ENCODE results near the gene ACOT13. TPM values are rescaled to one million over a fixed set of nuclear protein-coding genes. Genes with fewer than 3 reads are reported as not detected.

The ACOT13 gene
- total RNA-seq, 1 experiment from 2014 or later, result 33.5 TPM

DNA sequence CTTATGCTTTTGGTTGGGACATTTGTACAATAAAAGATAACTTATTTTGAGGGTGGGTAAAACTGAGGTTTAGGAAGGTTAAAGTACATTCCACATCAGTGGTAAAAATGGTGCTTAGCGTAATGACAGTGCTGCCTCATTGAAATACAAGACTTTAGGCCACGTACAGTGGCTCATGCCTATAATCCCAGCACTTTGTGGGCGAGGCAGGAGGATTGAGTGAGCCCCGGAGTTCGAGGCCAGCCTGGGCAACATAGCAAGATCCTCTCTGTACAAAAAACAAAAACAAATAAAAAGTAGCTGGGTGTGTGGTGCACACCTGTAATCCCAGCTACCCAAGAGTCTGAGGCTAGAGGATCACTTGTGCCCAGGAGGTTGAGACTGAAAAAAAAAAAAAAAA, 18.6 kb upstream of the ACOT13 start:
- no TSS peak for BruUV-seq (replicated peaks)
- Histone ChIP-seq H3K4me3 (replicated peaks in 1 of 2; ENCODE audit: low read depth in 1 of 2, low read length in 2 of 2) (no peak overlapping the region), H3K36me3 (ENCODE audit: control insufficient read depth in 1 of 2, insufficient read depth in 2 of 2, low read length in 2 of 2) (peaks cover 6 to 20% of the 10 kb centered on the region in 2 experiments; a peak in 2 of 4 replicates), H3K4me2 (ENCODE audit: low read length) (no peak overlapping the region), H3K9me2 (ENCODE audit: insufficient read depth) (no peaks in the 10 kb centered on the region), H3K79me2 (ENCODE audit: insufficient read depth, low read length) (no peaks in the 10 kb centered on the region), H3K9ac (ENCODE audit: low read length) (no peak overlapping the region), H3K9me3 (ENCODE audit: control insufficient read depth in 1 of 2, insufficient read depth in 1 of 2, low read depth in 1 of 2, low read length in 2 of 2) (no peaks in the 10 kb centered on the region), H4K20me1 (ENCODE audit: insufficient read depth) (no peaks in the 10 kb centered on the region), H2AFZ (ENCODE audit: low read depth, low read length, poor library complexity, severe bottlenecking) (no peak overlapping the region), H3K27ac (ENCODE audit: low read depth, low read length) (no peak overlapping the region), H3K27me3 (ENCODE audit: insufficient read depth, low read length) (no peaks in the 10 kb centered on the region), H3K4me1 (ENCODE audit: control insufficient read depth in 1 of 2, insufficient read depth in 2 of 2, low read length in 2 of 2) (peaks cover 17 to 32% of the 10 kb centered on the region in 2 experiments)
- no peak for ATAC-seq
- DNase-seq (ENCODE audit: low read depth, low spot score), result no peak
- TF ChIP-seq RAD21 (IDR thresholded peaks at IDR 0.05; ENCODE audit: low read depth), result no peak
- TF ChIP-seq, protein P1, sequence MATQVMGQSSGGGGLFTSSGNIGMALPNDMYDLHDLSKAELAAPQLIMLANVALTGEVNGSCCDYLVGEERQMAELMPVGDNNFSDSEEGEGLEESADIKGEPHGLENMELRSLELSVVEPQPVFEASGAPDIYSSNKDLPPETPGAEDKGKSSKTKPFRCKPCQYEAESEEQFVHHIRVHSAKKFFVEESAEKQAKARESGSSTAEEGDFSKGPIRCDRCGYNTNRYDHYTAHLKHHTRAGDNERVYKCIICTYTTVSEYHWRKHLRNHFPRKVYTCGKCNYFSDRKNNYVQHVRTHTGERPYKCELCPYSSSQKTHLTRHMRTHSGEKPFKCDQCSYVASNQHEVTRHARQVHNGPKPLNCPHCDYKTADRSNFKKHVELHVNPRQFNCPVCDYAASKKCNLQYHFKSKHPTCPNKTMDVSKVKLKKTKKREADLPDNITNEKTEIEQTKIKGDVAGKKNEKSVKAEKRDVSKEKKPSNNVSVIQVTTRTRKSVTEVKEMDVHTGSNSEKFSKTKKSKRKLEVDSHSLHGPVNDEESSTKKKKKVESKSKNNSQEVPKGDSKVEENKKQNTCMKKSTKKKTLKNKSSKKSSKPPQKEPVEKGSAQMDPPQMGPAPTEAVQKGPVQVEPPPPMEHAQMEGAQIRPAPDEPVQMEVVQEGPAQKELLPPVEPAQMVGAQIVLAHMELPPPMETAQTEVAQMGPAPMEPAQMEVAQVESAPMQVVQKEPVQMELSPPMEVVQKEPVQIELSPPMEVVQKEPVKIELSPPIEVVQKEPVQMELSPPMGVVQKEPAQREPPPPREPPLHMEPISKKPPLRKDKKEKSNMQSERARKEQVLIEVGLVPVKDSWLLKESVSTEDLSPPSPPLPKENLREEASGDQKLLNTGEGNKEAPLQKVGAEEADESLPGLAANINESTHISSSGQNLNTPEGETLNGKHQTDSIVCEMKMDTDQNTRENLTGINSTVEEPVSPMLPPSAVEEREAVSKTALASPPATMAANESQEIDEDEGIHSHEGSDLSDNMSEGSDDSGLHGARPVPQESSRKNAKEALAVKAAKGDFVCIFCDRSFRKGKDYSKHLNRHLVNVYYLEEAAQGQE (IDR thresholded peaks at IDR 0.05; ENCODE audit: low read depth), result no peak
- no peak for TF ChIP-seq POLR2A (IDR thresholded peaks at IDR 0.05; ENCODE audit: borderline replicate concordance, extremely low read depth, insufficient read depth, insufficient read length)
- no peak for TF ChIP-seq ZFX (IDR thresholded peaks at IDR 0.05)
- no peak for TF ChIP-seq SP1 (IDR thresholded peaks at IDR 0.05; ENCODE audit: low read depth)
- no peak for TF ChIP-seq ELF1 (IDR thresholded peaks at IDR 0.05; ENCODE audit: borderline replicate concordance, low read depth)
- TF ChIP-seq ZBTB33 (IDR thresholded peaks at IDR 0.05; ENCODE audit: extremely low read depth, insufficient replicate concordance, low read length), result no peak
- TF ChIP-seq CBX3 (IDR thresholded peaks at IDR 0.05; ENCODE audit: low read depth), result no peak
- TF ChIP-seq EGR1 (IDR thresholded peaks at IDR 0.05; ENCODE audit: low read depth), result no peak
- ChIA-PET RAD21 (ENCODE audit: low non-redundant PET in 1 of 2, low total read pairs in 2 of 2, uncharacterized antibody in 2 of 2, unreplicated experiment in 2 of 2) (no interaction called here), CTCF (no interaction called here), POLR2A (no interaction called here)
- intact Hi-C loops (cut with micrococcal nuclease), result no loop called here
